ENCODE results near the gene GPATCH4.

- TF ChIP-seq POLR2A (IDR thresholded peaks at IDR 0.05; ENCODE audit: low read depth, low read length) (no peak), POLR2AphosphoS5 (IDR thresholded peaks at IDR 0.05; ENCODE audit: low read depth, low read length) (no peak), TAF1 (IDR thresholded peaks at IDR 0.05; ENCODE audit: borderline replicate concordance, low read depth, low read length) (no peak)
Observed at GRCh38 chr1:156544592-156545102, 56.6 kb downstream of the GPATCH4 start.

Data from GM12892 (cell line).